CD4-positive, alpha-beta T cell treated with Interleukin-15 for 1 hour (primary cell): ENCODE results near the gene KLHDC9.

Experiments used
- DNase-seq: peaks from one replicate; pipeline ENCODE4 v3.0.0-alpha.2; 2020

KLHDC9 gene

GRCh38 chr1:161077426-161077825 lies 20.7 kb upstream of the KLHDC9 start:
- no peak for DNase-seq

DNA sequence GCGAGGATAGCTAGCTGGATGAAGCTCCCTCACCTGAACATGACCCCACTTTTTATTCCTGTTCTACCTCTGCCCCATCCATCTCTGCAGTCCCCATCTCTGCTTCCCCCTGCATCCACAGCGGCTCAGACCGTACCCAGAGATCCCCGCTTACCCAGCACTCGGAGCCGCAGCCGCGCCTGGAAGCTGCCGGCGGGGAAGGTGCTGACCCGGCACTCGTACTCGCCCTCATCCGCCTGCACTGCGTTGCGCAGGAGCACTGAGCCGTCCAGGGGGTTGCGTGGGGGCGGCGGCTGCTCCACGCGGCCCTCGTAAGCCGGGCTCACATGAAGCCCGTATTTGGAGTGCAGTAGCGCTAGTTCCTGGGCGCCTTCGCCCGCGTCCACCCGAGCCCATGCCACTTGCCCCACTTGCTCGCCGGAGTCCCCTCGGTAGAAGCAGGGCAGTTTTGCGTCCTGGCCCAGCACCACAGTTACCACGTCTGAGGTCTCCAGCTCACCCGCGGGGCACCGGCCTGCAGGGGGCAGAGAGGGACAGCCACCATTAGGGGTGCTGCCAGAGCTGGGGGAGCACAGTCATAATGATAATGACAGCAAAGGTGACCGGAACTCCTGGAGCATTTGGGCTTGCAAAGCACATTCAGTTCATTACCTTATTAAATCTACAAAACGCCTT lies 18.6 kb upstream of the KLHDC9 start:
- DNase-seq = no peak

DNA sequence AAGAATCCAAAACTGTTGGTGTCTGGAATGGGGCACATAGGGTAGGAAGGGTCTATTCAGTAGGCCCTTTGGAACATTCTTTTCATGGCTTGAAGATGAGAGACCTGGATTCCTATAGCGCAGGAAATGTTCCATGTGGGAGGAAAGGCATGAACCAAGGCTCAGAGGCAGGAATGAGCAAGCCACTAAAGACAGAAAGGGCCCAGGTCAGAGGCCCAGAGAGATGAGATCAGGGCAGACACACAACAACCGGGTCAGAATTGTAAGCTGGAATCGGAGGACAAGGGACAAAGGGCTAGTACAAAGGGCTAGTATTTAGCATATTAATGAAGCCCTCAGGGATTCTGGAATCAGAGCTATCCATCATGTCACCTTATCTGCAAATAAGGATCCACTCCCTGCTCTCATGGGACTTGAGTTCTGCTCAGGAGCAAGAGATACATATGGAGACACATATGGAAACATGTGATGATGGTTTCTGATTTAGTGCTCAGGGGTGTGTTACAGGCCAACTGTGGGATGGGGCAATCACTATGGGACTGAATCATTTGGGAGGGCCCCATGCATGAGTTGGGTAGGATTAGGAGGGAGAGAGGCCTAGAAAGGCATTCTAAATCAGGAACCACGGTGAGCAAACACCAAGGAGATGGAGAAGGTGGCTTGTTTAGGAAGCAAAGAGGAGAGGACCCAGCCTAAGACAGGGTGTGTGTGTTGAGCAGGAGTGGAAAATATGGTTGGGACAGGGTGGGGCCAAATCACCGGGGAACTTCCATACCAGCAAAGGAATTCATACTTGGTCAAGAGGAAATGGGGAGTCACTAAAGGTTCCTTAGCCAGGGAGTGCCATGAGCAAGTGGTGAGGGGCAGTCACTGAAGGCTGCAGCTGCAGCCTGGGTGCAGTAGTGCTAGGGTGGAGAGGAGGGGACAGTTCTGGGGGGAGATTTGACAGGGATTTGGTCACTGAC lies 17.4 kb upstream of the KLHDC9 start:
- DNase-seq = no peak

DNA sequence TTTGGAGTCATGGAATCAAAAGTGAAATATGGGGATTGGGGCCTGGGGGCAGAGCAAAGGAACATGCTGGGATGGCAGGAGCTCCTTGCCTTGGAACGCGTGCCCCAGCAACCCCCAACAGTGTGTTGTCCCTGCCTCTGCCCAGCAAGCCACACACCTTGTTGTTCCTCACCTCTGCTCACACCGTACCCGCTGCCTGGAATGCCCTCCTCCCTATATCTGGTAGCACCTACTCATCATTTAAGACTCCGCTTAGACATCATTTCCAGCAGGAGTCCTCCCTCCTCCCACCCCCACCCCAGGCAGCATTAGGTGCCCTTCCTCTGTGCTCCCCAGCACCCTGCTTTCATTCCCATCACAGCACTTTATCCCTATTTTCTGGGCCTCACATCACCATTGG lies 16.6 kb upstream of the KLHDC9 start:
- no peak for DNase-seq

DNA sequence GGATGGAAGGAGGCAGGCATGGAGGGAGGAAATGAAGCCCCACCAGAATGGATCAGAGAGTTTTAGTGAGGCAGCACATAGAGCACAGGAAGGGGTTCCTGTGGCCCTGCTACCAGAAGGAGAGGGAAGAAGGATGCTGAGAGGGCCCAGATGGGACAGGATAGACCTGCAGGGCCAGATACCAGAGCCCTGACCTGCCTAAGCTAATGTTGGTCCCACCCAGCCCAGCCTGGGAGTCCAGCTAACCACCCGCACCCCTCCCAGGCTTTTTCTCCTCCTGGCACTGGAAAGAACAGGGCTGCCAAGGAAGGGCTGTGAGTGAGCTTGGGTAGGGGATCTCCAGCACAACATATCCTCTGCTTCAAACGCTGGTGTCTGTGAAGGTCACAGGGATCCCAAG lies 15.7 kb upstream of the KLHDC9 start:
- DNase-seq = no peak

DNA sequence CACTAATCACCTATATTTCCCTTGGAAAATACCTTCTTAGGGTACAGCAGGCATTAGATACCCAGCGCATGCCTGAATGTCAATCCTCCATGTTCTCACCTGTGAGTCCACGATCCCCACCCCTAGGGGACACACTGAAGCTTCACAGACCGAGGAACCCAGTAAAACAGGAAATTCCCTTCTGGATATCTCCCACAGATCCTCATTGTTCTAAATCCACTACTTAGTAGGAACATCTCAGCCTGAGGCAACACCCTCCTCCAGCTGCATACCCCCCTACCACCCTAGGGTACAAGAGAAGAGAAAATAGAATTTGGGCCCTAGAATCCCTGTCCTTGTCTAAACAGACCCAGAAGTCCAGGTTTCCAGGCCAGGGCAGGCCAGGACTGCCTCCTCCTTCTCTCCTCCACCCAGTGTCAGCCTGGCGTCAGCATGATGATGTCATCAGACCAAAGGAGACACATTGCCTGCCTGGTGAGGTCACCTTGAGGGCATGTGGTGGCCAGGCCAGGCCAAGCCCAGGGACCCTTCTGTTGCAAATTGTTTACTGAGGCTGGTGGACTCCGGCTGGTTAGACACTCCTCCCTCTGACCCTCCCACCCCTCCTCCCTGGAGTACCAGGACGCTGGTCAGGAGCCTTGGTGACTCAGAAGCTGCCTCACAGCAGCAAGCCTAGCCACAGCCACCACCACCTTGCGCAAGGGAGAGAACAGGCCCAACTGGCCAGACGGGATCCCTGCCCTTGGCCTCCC lies 15.0 kb upstream of the KLHDC9 start:
- DNase-seq = peak; percentile 87

DNA sequence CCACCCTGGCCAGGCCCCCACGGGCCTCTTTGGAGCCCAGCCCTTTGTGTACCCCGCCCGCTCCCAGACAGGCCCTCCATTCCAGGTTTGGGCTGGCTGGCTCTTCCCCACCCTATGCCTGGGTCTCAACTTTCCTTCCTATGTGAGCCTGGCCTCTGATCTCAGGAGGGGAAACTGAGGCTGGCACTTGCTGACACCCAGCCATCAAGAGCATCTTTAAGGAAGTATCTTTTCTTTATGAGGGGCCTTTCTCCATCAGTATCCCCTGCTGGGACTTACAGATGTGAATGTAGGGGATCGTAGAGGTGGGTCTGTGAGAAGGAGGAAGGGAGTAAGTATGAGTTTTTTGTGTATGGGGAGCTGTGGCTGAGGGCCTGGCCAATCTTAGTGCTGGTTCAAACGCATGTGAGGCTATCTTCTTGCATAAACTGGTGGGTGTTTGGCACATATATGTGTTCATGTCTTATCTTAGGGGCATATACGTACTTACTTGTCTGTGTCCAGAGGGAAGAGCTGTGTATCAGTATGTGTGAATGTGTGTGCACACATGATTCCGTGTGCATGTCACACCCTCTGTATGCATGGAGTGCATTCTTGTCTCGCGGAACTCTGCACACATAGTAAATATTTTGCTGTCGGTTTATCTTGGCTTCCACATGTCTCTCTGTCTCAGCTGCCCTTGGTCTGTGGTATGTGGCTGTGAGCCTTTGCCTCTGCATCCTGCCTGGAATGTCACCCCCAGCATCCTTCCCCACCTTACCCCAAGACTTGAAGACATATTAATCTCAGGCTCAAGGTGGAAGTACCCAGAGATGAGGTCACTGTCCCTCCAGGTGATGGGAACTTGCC lies 14.2 kb upstream of the KLHDC9 start:
- DNase-seq = no peak

DNA sequence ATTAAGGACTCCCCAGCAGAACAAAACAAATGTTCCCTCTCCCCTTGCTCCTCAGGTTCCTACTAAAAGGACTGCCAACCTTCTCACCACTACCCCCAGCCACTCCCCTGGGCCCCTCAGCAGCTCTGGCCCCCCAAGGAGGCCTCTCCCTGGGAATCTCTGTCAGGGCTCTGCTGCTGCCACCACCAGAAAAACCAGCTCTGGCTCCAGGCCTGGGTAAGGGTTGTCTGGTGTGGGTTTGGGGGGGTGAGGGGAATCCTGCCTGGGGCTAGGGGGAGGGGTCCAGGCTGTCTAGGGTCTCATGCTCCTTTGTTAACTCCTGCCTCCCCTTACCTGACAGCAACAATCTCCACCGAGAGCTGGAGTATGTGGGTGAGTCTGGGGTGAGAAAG lies 13.6 kb upstream of the KLHDC9 start:
- DNase-seq = no peak

- DNase-seq = no peak
Measured at GRCh38 chr1:161085165-161085564, 13.0 kb upstream of the KLHDC9 start.

- DNase-seq = no peak
Measured at GRCh38 chr1:161086457-161086856, 11.7 kb upstream of the KLHDC9 start.

DNA sequence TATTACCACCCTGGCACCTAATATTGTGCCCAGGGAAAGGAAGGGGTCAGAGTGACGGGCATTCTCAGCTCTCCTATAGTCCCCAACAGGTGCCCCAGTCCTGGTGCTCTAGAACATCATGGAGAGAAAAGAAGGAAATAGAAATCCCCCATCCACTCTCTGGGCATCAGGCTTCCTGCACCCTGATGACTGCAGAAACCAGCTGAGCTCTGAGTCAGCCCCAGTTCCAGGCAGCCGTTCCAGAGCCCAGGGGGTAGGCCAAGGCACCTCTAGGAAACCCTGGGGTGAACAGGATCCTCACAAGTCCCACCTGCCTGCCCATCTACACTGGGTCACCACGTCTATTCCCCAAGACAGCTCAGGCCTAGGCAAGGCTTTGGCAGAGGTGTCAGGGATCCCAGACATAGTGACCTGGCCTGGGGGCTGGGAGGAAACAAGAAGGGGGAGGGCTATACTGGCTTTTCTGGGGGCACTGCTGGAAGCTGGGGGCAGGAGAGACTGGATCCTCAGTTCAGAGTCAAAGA lies 9.5 kb upstream of the KLHDC9 start:
- no peak for DNase-seq

- DNase-seq = no peak
Measured at GRCh38 chr1:161089251-161089924, 8.8 kb upstream of the KLHDC9 start, which contains the start of gene NECTIN4. NECTIN4 (minus strand) TSS chr1:161089558; CDS start chr1:161089296, 262 bp downstream.

DNA sequence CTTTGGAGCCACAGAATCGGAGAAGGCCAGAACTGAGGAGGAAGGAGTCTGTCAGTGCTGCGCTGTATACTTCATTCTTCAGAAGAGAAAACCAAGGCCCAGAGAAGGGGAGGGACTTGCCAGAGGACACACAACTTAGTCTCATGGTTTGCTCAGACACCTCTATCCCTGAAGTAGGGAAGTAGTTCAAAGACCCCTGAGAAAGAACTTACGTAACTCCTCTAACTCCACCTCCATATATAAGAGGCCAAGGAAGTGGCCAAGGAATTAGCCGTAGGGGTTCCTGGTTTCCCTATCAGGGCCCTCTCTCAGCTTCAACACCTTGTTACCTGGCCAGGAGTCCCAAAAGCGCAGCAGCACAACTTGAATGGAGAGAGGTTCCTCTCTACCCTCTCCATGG lies 8.2 kb upstream of the KLHDC9 start:
- no peak for DNase-seq

GRCh38 chr1:161090617-161091016 lies 7.5 kb upstream of the KLHDC9 start:
- DNase-seq = no peak

GRCh38 chr1:161091093-161091492 lies 7.1 kb upstream of the KLHDC9 start:
- no peak for DNase-seq

GRCh38 chr1:161091796-161092507 lies 6.2 kb upstream of the KLHDC9 start:
- no peak for DNase-seq

DNA sequence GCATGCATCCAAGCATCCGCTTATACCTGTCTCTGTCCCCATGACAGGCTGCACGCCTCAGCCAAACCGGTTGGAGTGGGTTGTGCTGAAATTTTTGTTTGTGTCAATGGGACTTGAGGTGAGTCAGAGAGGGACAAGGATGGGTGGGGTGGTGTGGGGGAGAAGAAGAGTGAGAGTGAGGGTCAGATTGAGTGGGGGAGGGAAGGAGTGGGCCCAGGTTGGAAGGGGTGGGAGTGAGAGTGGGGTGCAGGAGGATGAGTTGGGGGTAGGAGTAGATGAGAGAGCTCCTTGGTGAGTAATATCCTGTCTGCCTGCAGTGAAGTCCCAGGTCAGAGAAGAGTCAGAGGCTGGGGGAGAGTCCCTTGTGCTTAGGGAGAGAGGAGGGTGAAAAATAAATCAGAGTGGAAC lies 5.5 kb upstream of the KLHDC9 start:
- no peak for DNase-seq

- DNase-seq = no peak
Measured at GRCh38 chr1:161094481-161094880, 3.7 kb upstream of the KLHDC9 start.

DNA sequence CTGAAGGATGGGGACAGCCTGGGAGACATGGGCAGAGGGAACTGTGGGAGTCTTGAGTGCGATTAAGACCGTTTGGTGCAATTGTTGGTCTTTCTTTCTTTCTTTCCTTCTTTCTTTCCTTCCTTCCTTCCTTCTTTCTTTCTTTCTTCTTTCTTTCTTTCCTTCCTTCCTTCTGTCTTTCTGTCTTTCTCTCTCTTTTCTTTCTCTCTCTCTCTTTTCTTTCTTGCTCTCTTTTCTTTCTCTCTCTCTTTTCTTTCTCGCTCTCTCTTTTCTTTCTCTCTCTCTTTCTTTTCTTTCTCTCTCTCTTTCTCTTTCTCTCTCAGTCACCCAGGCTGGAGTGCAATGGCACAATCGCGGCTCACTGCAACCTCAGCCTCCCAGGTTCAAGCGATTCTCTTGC lies 2.9 kb upstream of the KLHDC9 start:
- no peak for DNase-seq

- DNase-seq = no peak
Measured at GRCh38 chr1:161096015-161096414, 2.1 kb upstream of the KLHDC9 start.

GRCh38 chr1:161096530-161096929 lies 1.6 kb upstream of the KLHDC9 start:
- DNase-seq = peak; percentile 29
